K562 (cell line): ENCODE measurements around the gene SH2D4B. TPM values are rescaled to one million over a fixed set of nuclear protein-coding genes. Genes with fewer than 3 reads are reported as not detected.

Source experiments
- ATF3 ChIP-seq, 2 experiments: fragments of 450-650 bp in 1 of 2; sonication (generic) in 1 of 2; formaldehyde crosslinking in 1 of 2; IDR thresholded peaks in 1 of 2; conservative IDR thresholded peaks in 1 of 2; 2 replicates each; pipeline versions ENCODE4 v1.6.1 to v1.8.1; 2016 to 2023; ENCODE audit warnings: mild to moderate bottlenecking in 2 of 2, moderate library complexity in 2 of 2, inconsistent platforms in 1 of 2, missing genetic modification reagents in 1 of 2
- CBX5 ChIP-seq: IDR thresholded peaks from 2 replicates; pipeline ENCODE4 v1.6.1; 2014; ENCODE audit warnings: low read depth, borderline replicate concordance
- CEBPG ChIP-seq, 3 experiments: fragments of 200-800 bp in 1 of 3; sonication (Bioruptor generic) in 1 of 3; sonication (generic) in 1 of 3; formaldehyde crosslinking in 1 of 3; IDR thresholded peaks in 2 of 3; conservative IDR thresholded peaks in 1 of 3; 2 replicates each; pipeline versions ENCODE4 v1.6.1 to v1.8.0; 2016 to 2022; ENCODE audit warnings: missing compliant biosample characterization in 2 of 3, missing genetic modification characterization in 2 of 3, mild to moderate bottlenecking in 1 of 3, missing genetic modification reagents in 1 of 3
- CEBPZ ChIP-seq: fragments of 150-350 bp; IDR thresholded peaks from 2 replicates; pipeline ENCODE4 v1.6.1; 2014; ENCODE audit warnings: low read depth, mild to moderate bottlenecking, low read length, borderline replicate concordance
- CHAMP1 ChIP-seq: fragments of 450-650 bp; IDR thresholded peaks from 2 replicates; pipeline ENCODE4 v1.6.1; 2016; ENCODE audit warnings: mild to moderate bottlenecking
- DPF2 ChIP-seq: fragments of 450-650 bp; IDR thresholded peaks from 2 replicates; pipeline ENCODE4 v1.6.1; 2016
- ELK3 ChIP-seq: fragments of 450-650 bp; formaldehyde crosslinking; IDR thresholded peaks from 2 replicates; pipeline ENCODE4 v1.4.0; 2020; ENCODE audit warnings: mild to moderate bottlenecking
- GATAD2A ChIP-seq: fragments of 450-650 bp; IDR thresholded peaks from 2 replicates; pipeline ENCODE4 v1.6.1; 2017
- HDAC2 ChIP-seq: fragments of 450-650 bp; IDR thresholded peaks from 2 replicates; pipeline ENCODE4 v1.6.1; 2016; ENCODE audit warnings: mild to moderate bottlenecking
- LEF1 ChIP-seq: fragments of 450-650 bp; IDR thresholded peaks from 2 replicates; pipeline ENCODE4 v1.6.1; 2016; ENCODE audit warnings: mild to moderate bottlenecking
- MECOM ChIP-seq: fragments of 250-450 bp; sonication (Bioruptor Pico); IDR thresholded peaks from 2 replicates; pipeline ENCODE4 v1.8.0; 2022; ENCODE audit warnings: inconsistent platforms
- MYNN ChIP-seq, 2 experiments: sonication (generic); formaldehyde crosslinking in 1 of 2; IDR thresholded peaks; 2 replicates each; pipeline versions ENCODE4 v1.5.0 to v1.6.1; 2016 to 2020; ENCODE audit warnings: antibody characterized with exemption in 1 of 2, missing genetic modification reagents in 1 of 2
- SLC30A9 ChIP-seq: fragments of 250-450 bp; sonication (Bioruptor Pico); IDR thresholded peaks from 2 replicates; pipeline ENCODE4 v1.8.0; 2022; ENCODE audit warnings: mild to moderate bottlenecking, moderate library complexity
- TAF1 ChIP-seq: IDR thresholded peaks from 2 replicates; pipeline ENCODE4 v1.6.1; 2011; ENCODE audit warnings: mild to moderate bottlenecking, low read length, moderate library complexity; ENCODE audit not compliant: insufficient read depth, control insufficient read depth, severe bottlenecking; ENCODE audit errors: extremely low read depth
- TBP ChIP-seq: optimal IDR thresholded peaks from 2 replicates; pipeline ENCODE3; 2011; ENCODE audit warnings: low read depth, low read length, improper control_type of control experiment
- ZFX ChIP-seq: sonication (generic); formaldehyde crosslinking; IDR thresholded peaks from 2 replicates; pipeline ENCODE4 v1.8.0; 2022; ENCODE audit warnings: mild to moderate bottlenecking, missing genetic modification reagents, moderate library complexity
- ZNF121 ChIP-seq: sonication (generic); formaldehyde crosslinking; conservative IDR thresholded peaks from 2 replicates; pipeline ENCODE4 v1.8.0; 2022; ENCODE audit warnings: missing genetic modification reagents
- ZNF124 ChIP-seq: sonication (generic); formaldehyde crosslinking; IDR thresholded peaks from 2 replicates; pipeline ENCODE4 v1.8.1; 2022; ENCODE audit warnings: missing genetic modification reagents
- ZNF696 ChIP-seq: fragments of 250-450 bp; sonication (Bioruptor Pico); conservative IDR thresholded peaks from 2 replicates; pipeline ENCODE4 v1.4.0; 2020; ENCODE audit warnings: mild to moderate bottlenecking, moderate library complexity
- polyA plus RNA-seq, 8 experiments: library from polyadenylated mRNA; depleted of rRNA in 4 of 8; stranded (reverse) in 5 of 8; unstranded in 3 of 8; fragments of >200 nt; fragmentation: Nextera tagmentation in 2 of 8; fragmentation: Illumina TruSeq in 1 of 8; extraction: Ambion mirVana in 2 of 8; extraction: Trizol in 1 of 8; gene quantifications; 2 replicates each; pipeline versions ENCODE4 v1.2.1 to v1.2.3, GENCODE V29; 2011 to 2014; ENCODE audit warnings: inconsistent platforms in 1 of 8, missing spikeins in 1 of 8
- total RNA-seq, 7 experiments: library from RNA; depleted of rRNA in 6 of 7; stranded (reverse); fragments of >200 nt in 6 of 7; fragmentation: Illumina TruSeq in 2 of 7; extraction: Trizol in 2 of 7; gene quantifications; 2 replicates each; pipeline versions ENCODE4 v1.2.1 to v1.2.3, GENCODE V29; 2011 to 2021; ENCODE audit warnings: low replicate concordance in 1 of 7

Gene SH2D4B
- total and polyA plus RNA-seq, 9 of the 15 experiments (the other 6 are each of a cell fraction or from before 2014, with no cell fraction given) = 0.03 to 0.14 (median 0.04) TPM; not detected in 4

GRCh38 chr10:80498833-80499741, 38.6 kb upstream of the SH2D4B start (continued):
- peak; percentile 97 for TF ChIP-seq ATF3 (IDR thresholded peaks at IDR 0.05)
- TF ChIP-seq ATF3 (CRISPR knock-in tag; conservative IDR thresholded peaks at IDR 0.05) = peak; percentile 84; the same call in 1 of the 2 replicates
- peak; percentile 93 for TF ChIP-seq DPF2
- no peak for TF ChIP-seq ZNF121 (CRISPR knock-in tag)
- peak; percentile 99 for TF ChIP-seq CEBPG (CRISPR knock-in tag; IDR thresholded peaks at IDR 0.05)
- TF ChIP-seq CEBPG (tag; conservative IDR thresholded peaks at IDR 0.05 in 1 of 2, IDR thresholded peaks at IDR 0.05 in 1 of 2) = peak; percentile 98 to 99
- no peak for TF ChIP-seq SLC30A9 (CRISPR knock-in tag)
- peak; percentile 70; the same call in 1 of the 2 replicates for TF ChIP-seq LEF1
- no peak for TF ChIP-seq HDAC2
- 0 out of 2 replicates have a peak, but pooled peaks have one; percentile 35 for TF ChIP-seq MECOM (CRISPR knock-in tag)
- no peak for TF ChIP-seq CHAMP1
- peak; percentile 47 for TF ChIP-seq TBP
- TF ChIP-seq ZFX (CRISPR knock-in tag) = peak; percentile 35; the same call in 1 of the 2 replicates
- TF ChIP-seq MYNN (IDR thresholded peaks at IDR 0.05) = peak; percentile 30; the same call in 1 of the 2 replicates
- TF ChIP-seq MYNN (CRISPR knock-in tag; IDR thresholded peaks at IDR 0.05) = no peak
- no peak for TF ChIP-seq ELK3
- no peak for TF ChIP-seq ZNF696 (CRISPR knock-in tag)
- TF ChIP-seq CBX5 = no peak
- no peak for TF ChIP-seq ZNF124 (CRISPR knock-in tag)
- TF ChIP-seq GATAD2A = no peak
- peak; percentile 34 for TF ChIP-seq TAF1
- no peak for TF ChIP-seq CEBPZ
